Psoas muscle (tissue), 8 donors: Measurements from ENCODE around the gene GPR152. TPM values are rescaled to one million over a fixed set of nuclear protein-coding genes. Genes with fewer than 3 reads are reported as not detected.
A peak's percentile ranks its signal among the peaks of the same experiment; 100 is the strongest.

Experiments used
- ATAC-seq, 4 donors: fragments of 200-7000 bp; cut with Tn5 transposase; one replicate each; pipeline ENCODE4 v1.9.1; 2020; ENCODE audit warnings: moderate library complexity in 3 of 4, mild to moderate bottlenecking in 2 of 4
- DNase-seq, 2 donors: peaks; one replicate each; pipeline ENCODE4 v3.0.0-alpha.2; 2020
- H3K27ac ChIP-seq: fragments of 200-600 bp; one replicate; pipeline ENCODE4 v1.8.0; 2022
- H3K27me3 ChIP-seq, 3 donors: fragments of 200-600 bp in 1 of 3; one replicate each; pipeline versions ENCODE4 v1.6.1 to v1.8.0; 2013 to 2022; ENCODE audit warnings: low read length in 2 of 3, mild to moderate bottlenecking in 2 of 3, moderate library complexity in 1 of 3; ENCODE audit not compliant: insufficient read depth in 3 of 3
- H3K36me3 ChIP-seq, 2 donors: fragments of 200-600 bp in 1 of 2; one replicate each; pipeline versions ENCODE4 v1.6.1 to v1.8.0; 2013 to 2022; ENCODE audit warnings: low read depth in 1 of 2, mild to moderate bottlenecking in 1 of 2, moderate library complexity in 1 of 2; ENCODE audit not compliant: insufficient read depth in 1 of 2
- H3K4me1 ChIP-seq: fragments of 200-600 bp; one replicate; pipeline ENCODE4 v1.8.0; 2022
- H3K4me3 ChIP-seq: fragments of 200-600 bp; one replicate; pipeline ENCODE4 v1.8.0; 2022; ENCODE audit warnings: mild to moderate bottlenecking
- H3K9me3 ChIP-seq: fragments of 200-600 bp; one replicate; pipeline ENCODE4 v1.8.0; 2022
- CTCF ChIP-seq: fragments of 200-600 bp; IDR thresholded peaks from one replicate; pipeline ENCODE4 v1.8.0; 2022; ENCODE audit warnings: antibody characterized with exemption
- WGBS, 3 donors: extraction: QIAGEN DNeasy Blood & Tissue Kit; methylation state at CpG; one replicate each; pipeline versions ENCODE4 v1.1.6 to v1.1.7; 2013; 5-methylcytosine and 5-hydroxymethylcytosine counted together
- intact Hi-C, 2 donors: fragments of 100-400 bp; cut with DNase I; formaldehyde crosslinking; loops; one replicate each; pipeline versions ENCODE4 v1.11.0 to v1.14.2; 2022
- polyA plus RNA-seq, 3 donors: library from polyadenylated mRNA; stranded (reverse); fragments of 200-250 nt; gene quantifications; one replicate each; pipeline ENCODE4 v1.2.3, GENCODE V29; 2013
- total RNA-seq, 4 donors: library from RNA; stranded (reverse); fragmentation: NEBNext Ultra II Directional in 2 of 4; extraction: Animal tissue kit (Norgen Biotek cat#: 25700) in 2 of 4; gene quantifications; one replicate each; pipeline versions ENCODE4 v1.2.1 to v1.2.4, GENCODE V29; 2021 to 2023
- donor health status: healthy with polysubstance abuse.
- donor health status: DM: no; HTN: no; CAD: no; lungs with moderate emphysema.
- donor health status: Bipolar disorder and iron deficiency.
- donor health status: healthy.
- donor health status: DM: yes; HTN: yes; CAD: no.
- donor health status: DM: no; HTN: no; CAD: no.
- donor health status: DM: no; HTN: no; CAD: no.
- donor health status: DM: yes; HTN: yes; CAD: no.

Gene GPR152
- total and polyA plus RNA-seq, 7 donors, result 0.19 TPM; not detected in 6

- WGBS, 3 donors, result 76 to 81% (median 78%) methylated on average over 19 of the region's 19 CpGs
- H3K27ac ChIP-seq, result no peak overlapping the region
- DNase-seq, result no peak
- no peaks in the 10 kb centered on the region for H3K4me1 ChIP-seq
- peaks cover 0 to 38% of the 10 kb centered on the region in 2 donors for H3K36me3 ChIP-seq
- no peaks in the 10 kb centered on the region for H3K27me3 ChIP-seq
- ATAC-seq, result no peak
- intact Hi-C loops, result no loop called here
- no peak overlapping the region for H3K4me3 ChIP-seq
- no peak for TF ChIP-seq CTCF
- H3K9me3 ChIP-seq, result no peaks in the 10 kb centered on the region
Observed at GRCh38 chr11:67492069-67492727, 39.7 kb upstream of the GPR152 start.

- DNase-seq (no peak), ATAC-seq (no peak)
- 72 to 81% (median 80%) methylated on average over 21 to 24 of the region's 24 CpGs for WGBS, 3 donors
- no peak for TF ChIP-seq CTCF
- Histone ChIP-seq H3K4me3 (no peak overlapping the region), H3K27me3 (no peaks in the 10 kb centered on the region), H3K9me3 (no peaks in the 10 kb centered on the region), H3K4me1 (no peaks in the 10 kb centered on the region), H3K36me3 (peaks cover 0 to 44% of the 10 kb centered on the region in 2 donors), H3K27ac (no peak overlapping the region)
- intact Hi-C loops, result no loop called here
Observed at GRCh38 chr11:67491276-67492068, 38.9 kb upstream of the GPR152 start.

DNA sequence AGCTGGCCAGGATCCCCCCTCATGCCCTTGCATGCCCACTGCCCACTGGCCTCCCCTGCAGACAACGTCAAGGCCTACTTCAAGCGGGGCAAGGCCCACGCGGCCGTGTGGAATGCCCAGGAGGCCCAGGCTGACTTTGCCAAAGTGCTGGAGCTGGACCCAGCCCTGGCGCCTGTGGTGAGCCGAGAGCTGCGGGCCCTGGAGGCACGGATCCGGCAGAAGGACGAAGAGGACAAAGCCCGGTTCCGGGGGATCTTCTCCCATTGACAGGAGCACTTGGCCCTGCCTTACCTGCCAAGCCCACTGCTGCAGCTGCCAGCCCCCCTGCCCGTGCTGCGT, 38.2 kb upstream of the GPR152 start:
- intact Hi-C loops, result no loop called here
- Histone ChIP-seq H3K27ac (no peak overlapping the region), H3K4me1 (no peaks in the 10 kb centered on the region), H3K4me3 (no peak overlapping the region), H3K9me3 (no peaks in the 10 kb centered on the region), H3K27me3 (no peaks in the 10 kb centered on the region), H3K36me3 (peaks cover 0 to 44% of the 10 kb centered on the region in 2 donors)
- DNase-seq (no peak), ATAC-seq (no peak)
- TF ChIP-seq CTCF, result no peak
- 64 to 67% (median 66%) methylated on average over 13 to 15 of the region's 15 CpGs for WGBS, 3 donors

DNA sequence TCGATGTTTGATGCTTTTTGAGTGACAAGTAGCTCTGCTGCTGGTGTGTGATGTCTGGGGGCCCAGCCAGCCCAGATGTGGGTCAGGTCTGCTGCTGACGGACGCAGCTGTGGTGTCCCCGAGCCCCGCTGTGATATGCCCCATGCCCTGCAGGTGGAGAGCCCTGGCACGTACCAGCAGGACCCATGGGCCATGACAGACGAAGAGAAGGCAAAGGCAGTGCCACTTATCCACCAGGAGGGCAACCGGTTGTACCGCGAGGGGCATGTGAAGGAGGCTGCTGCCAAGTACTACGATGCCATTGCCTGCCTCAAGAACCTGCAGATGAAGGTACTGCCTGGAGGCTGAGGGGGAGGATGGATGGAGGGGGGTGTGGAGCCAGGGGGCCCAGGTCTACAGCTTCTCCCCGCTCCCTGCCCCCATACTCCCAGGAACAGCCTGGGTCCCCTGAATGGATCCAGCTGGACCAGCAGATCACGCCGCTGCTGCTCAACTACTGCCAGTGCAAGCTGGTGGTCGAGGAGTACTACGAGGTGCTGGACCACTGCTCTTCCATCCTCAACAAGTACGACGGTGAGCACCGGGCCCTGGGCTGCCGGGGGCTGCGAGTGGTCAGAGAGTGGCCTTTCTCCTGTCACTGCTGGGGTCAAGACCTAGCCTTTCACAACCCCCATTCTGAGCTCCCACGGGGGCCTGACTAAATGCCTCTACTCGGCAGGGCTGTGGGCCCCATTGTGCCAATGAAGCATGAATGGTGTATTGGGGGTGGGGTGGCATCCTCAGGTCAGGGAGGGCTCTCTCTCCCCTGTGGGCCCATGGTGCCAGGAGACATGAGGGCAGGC, 37.6 kb upstream of the GPR152 start:
- no peaks in the 10 kb centered on the region for H3K4me1 ChIP-seq
- H3K9me3 ChIP-seq, result no peaks in the 10 kb centered on the region
- intact Hi-C loops, result no loop called here
- ATAC-seq (peak; percentile 42 to 71 (median 47)), DNase-seq (no peak)
- no peak for TF ChIP-seq CTCF
- WGBS, 3 donors, result 79 to 83% (median 83%) methylated on average over 21 to 23 of the region's 23 CpGs
- no peak overlapping the region for H3K27ac ChIP-seq
- no peak overlapping the region for H3K4me3 ChIP-seq
- no peaks in the 10 kb centered on the region for H3K27me3 ChIP-seq
- H3K36me3 ChIP-seq, result peaks cover 0 to 44% of the 10 kb centered on the region in 2 donors
